Measurements from ENCODE around the gene MAPK10.

GRCh38 chr4:85970535-85970934 is 389.3 kb downstream of the MAPK10 start:
- TF ChIP-seq CTCF (IDR thresholded peaks at IDR 0.05 in 2 of 3, conservative IDR thresholded peaks at IDR 0.05 in 1 of 3; ENCODE audit: control insufficient read depth in 2 of 3, extremely low read depth in 1 of 3, insufficient read depth in 1 of 3, low read depth in 3 of 3, low read length in 3 of 3) = no peak
- no peak for TF ChIP-seq FOXM1 (IDR thresholded peaks at IDR 0.05; ENCODE audit: low read depth, low read length)
- no peak for TF ChIP-seq ZNF274 (IDR thresholded peaks at IDR 0.05; ENCODE audit: insufficient read depth, insufficient read length)
- TF ChIP-seq SMC3 (IDR thresholded peaks at IDR 0.05; ENCODE audit: borderline replicate concordance, low read length) = no peak
- TF ChIP-seq ETV6 (conservative IDR thresholded peaks at IDR 0.05 in 1 of 2, IDR thresholded peaks at IDR 0.05 in 1 of 2; ENCODE audit: borderline replicate concordance in 1 of 2, low read depth in 1 of 2) = no peak
- no peak for TF ChIP-seq BRCA1 (IDR thresholded peaks at IDR 0.05; ENCODE audit: low read depth, low read length)
- TF ChIP-seq RB1 (IDR thresholded peaks at IDR 0.05; ENCODE audit: borderline replicate concordance) = no peak
- TF ChIP-seq HDGF (IDR thresholded peaks at IDR 0.05) = no peak

Measured in GM12878 (cell line).